ENCODE results near the gene HOXB7. TPM values are rescaled to one million over a fixed set of nuclear protein-coding genes. Genes with fewer than 3 reads are reported as not detected.

The HOXB7 gene
- total and polyA plus RNA-seq, 2 of the 13 experiments (the other 11 are each of a cell fraction or from before 2014, with no cell fraction given), result 0.04 TPM; not detected in 1

- no peak for ATAC-seq
- H3K4me1 ChIP-seq (ENCODE audit: insufficient read depth, low read length), result no peaks in the 10 kb centered on the region
- H3K27me3 ChIP-seq (ENCODE audit: control insufficient read depth in 1 of 2, insufficient read depth in 2 of 2, low read length in 2 of 2), result peaks cover 20 to 94% of the 10 kb centered on the region in 2 experiments
- no peaks in the 10 kb centered on the region for H3K9me3 ChIP-seq (ENCODE audit: low read length)
- H2AFZ ChIP-seq (ENCODE audit: low read length), result no peak overlapping the region
- no peak for FAIRE-seq
- no peaks in the 10 kb centered on the region for H3K36me3 ChIP-seq (replicated peaks in 1 of 2; ENCODE audit: control insufficient read depth in 1 of 2, insufficient read depth in 2 of 2, low read length in 2 of 2)
- DNase-seq (ENCODE audit: low spot score), result no peak
- TF ChIP-seq CREBL2 (CRISPR knock-in tag; IDR thresholded peaks at IDR 0.05; ENCODE audit: borderline replicate concordance), result no peak
- no peak for TF ChIP-seq PHF5A (CRISPR knock-in tag; IDR thresholded peaks at IDR 0.05; ENCODE audit: low read depth, unreplicated experiment)
- TF ChIP-seq EP300 (IDR thresholded peaks at IDR 0.05; ENCODE audit: low read depth in 2 of 2, low read length in 2 of 2), result no peak
- no peak for TF ChIP-seq EP300 (CRISPR knock-in tag; IDR thresholded peaks at IDR 0.05; ENCODE audit: borderline replicate concordance)
- no peak for TF ChIP-seq KDM2A (CRISPR knock-in tag; IDR thresholded peaks at IDR 0.05; ENCODE audit: borderline replicate concordance, low read depth)
- TF ChIP-seq HMG20B (CRISPR knock-in tag; conservative IDR thresholded peaks at IDR 0.05), result no peak
- no peak overlapping the region for H3K4me3 ChIP-seq (replicated peaks in 1 of 3; ENCODE audit: insufficient read depth in 1 of 3, low read depth in 2 of 3, low read length in 3 of 3)
- ChIA-PET CTCF (ENCODE audit: low intra/inter-chr PET ratio, low total read pairs) (no interaction called here), POLR2A (no interaction called here)
- intact Hi-C loops (cut with micrococcal nuclease; ENCODE audit: unreplicated experiment) (no loop called here), in situ Hi-C loops (cut with HindIII; ENCODE audit: extremely low pct_ligation_motif_present, low pct_unique_long_range_greater_than_20kb) (no loop called here)
- H4K20me1 ChIP-seq (ENCODE audit: insufficient read depth, low read length), result no peaks in the 10 kb centered on the region
- no peak overlapping the region for H3K9ac ChIP-seq (ENCODE audit: insufficient read depth, low read depth, low read length)
- H3K27ac ChIP-seq (ENCODE audit: extremely low read length, insufficient read depth, low read length), result no peak overlapping the region
- BruUV-seq (replicated peaks), result no TSS peak
- no peaks in the 10 kb centered on the region for H3K79me2 ChIP-seq (ENCODE audit: insufficient read depth, low read length)
- 13% methylated on average over 10 of the region's 10 CpGs for WGBS (ENCODE audit: low lambda C conversion rate)
- H3K4me2 ChIP-seq (ENCODE audit: low read depth, low read length), result no peak overlapping the region
These were observed 47.0 kb downstream of the HOXB7 start for GRCh38 chr17:48563867-48564187.

GRCh38 chr17:48563385-48563838, 47.4 kb downstream of the HOXB7 start:
- Histone ChIP-seq H3K9ac (ENCODE audit: insufficient read depth, low read depth, low read length) (no peak overlapping the region), H3K4me3 (replicated peaks in 1 of 3; ENCODE audit: insufficient read depth in 1 of 3, low read depth in 2 of 3, low read length in 3 of 3) (no peak overlapping the region), H4K20me1 (ENCODE audit: insufficient read depth, low read length) (no peaks in the 10 kb centered on the region), H3K9me3 (ENCODE audit: low read length) (no peaks in the 10 kb centered on the region), H3K79me2 (ENCODE audit: insufficient read depth, low read length) (no peaks in the 10 kb centered on the region), H3K27me3 (ENCODE audit: control insufficient read depth in 1 of 2, insufficient read depth in 2 of 2, low read length in 2 of 2) (peaks cover 24 to 94% of the 10 kb centered on the region in 2 experiments), H3K27ac (ENCODE audit: extremely low read length, insufficient read depth, low read length) (no peak overlapping the region), H2AFZ (ENCODE audit: low read length) (no peak overlapping the region), H3K4me2 (ENCODE audit: low read depth, low read length) (no peak overlapping the region), H3K4me1 (ENCODE audit: insufficient read depth, low read length) (no peaks in the 10 kb centered on the region), H3K36me3 (replicated peaks in 1 of 2; ENCODE audit: control insufficient read depth in 1 of 2, insufficient read depth in 2 of 2, low read length in 2 of 2) (no peaks in the 10 kb centered on the region)
- in situ Hi-C loops (cut with HindIII; ENCODE audit: extremely low pct_ligation_motif_present, low pct_unique_long_range_greater_than_20kb), result no loop called here
- ATAC-seq (no peak), FAIRE-seq (no peak), DNase-seq (ENCODE audit: low spot score) (no peak)
- TF ChIP-seq ZNF773 (CRISPR knock-in tag; IDR thresholded peaks at IDR 0.05; ENCODE audit: borderline replicate concordance) (no peak), MBD4 (IDR thresholded peaks at IDR 0.05; ENCODE audit: borderline replicate concordance, low read length) (no peak), ZNF572 (CRISPR knock-in tag; IDR thresholded peaks at IDR 0.05) (no peak), ZNF138 (CRISPR knock-in tag; IDR thresholded peaks at IDR 0.05; ENCODE audit: low read depth) (no peak), PAF1 (CRISPR knock-in tag; IDR thresholded peaks at IDR 0.05) (no peak), KDM1A (CRISPR knock-in tag; IDR thresholded peaks at IDR 0.05) (no peak), PHB2 (IDR thresholded peaks at IDR 0.05; ENCODE audit: partially characterized antibody) (no peak), DNMT1 (CRISPR knock-in tag; IDR thresholded peaks at IDR 0.05) (no peak)
- TF ChIP-seq, protein P1, sequence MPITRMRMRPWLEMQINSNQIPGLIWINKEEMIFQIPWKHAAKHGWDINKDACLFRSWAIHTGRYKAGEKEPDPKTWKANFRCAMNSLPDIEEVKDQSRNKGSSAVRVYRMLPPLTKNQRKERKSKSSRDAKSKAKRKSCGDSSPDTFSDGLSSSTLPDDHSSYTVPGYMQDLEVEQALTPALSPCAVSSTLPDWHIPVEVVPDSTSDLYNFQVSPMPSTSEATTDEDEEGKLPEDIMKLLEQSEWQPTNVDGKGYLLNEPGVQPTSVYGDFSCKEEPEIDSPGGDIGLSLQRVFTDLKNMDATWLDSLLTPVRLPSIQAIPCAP (CRISPR knock-in tag; IDR thresholded peaks at IDR 0.05; ENCODE audit: low read depth), result no peak
- TF ChIP-seq, protein P2, sequence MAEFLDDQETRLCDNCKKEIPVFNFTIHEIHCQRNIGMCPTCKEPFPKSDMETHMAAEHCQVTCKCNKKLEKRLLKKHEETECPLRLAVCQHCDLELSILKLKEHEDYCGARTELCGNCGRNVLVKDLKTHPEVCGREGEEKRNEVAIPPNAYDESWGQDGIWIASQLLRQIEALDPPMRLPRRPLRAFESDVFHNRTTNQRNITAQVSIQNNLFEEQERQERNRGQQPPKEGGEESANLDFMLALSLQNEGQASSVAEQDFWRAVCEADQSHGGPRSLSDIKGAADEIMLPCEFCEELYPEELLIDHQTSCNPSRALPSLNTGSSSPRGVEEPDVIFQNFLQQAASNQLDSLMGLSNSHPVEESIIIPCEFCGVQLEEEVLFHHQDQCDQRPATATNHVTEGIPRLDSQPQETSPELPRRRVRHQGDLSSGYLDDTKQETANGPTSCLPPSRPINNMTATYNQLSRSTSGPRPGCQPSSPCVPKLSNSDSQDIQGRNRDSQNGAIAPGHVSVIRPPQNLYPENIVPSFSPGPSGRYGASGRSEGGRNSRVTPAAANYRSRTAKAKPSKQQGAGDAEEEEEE (CRISPR knock-in tag; IDR thresholded peaks at IDR 0.05; ENCODE audit: borderline replicate concordance), result no peak
- WGBS (ENCODE audit: low lambda C conversion rate), result 12% methylated on average over 6 of the region's 6 CpGs
- CTCF ChIA-PET (ENCODE audit: low intra/inter-chr PET ratio, low total read pairs), result no interaction called here
- no TSS peak for BruUV-seq (replicated peaks)
- intact Hi-C loops (cut with micrococcal nuclease; ENCODE audit: unreplicated experiment), result no loop called here
- POLR2A ChIA-PET, result no interaction called here

Data from HepG2 (cell line).